HepG2 (cell line): ENCODE results near the gene ALCAM. TPM values are rescaled to one million over a fixed set of nuclear protein-coding genes. Genes with fewer than 3 reads are reported as not detected.
A peak's percentile ranks its signal among the peaks of the same experiment; 100 is the strongest.

Experiments
- ARNT2 ChIP-seq: sonication (generic); formaldehyde crosslinking; IDR thresholded peaks from 2 replicates; pipeline ENCODE4 v1.8.0; 2022; ENCODE audit warnings: mild to moderate bottlenecking, low read depth, missing genetic modification reagents, moderate library complexity
- BRCA1 ChIP-seq: sonication (generic); formaldehyde crosslinking; IDR thresholded peaks from 2 replicates; pipeline ENCODE4 v1.4.0; 2020; ENCODE audit warnings: missing genetic modification reagents
- EZH2 ChIP-seq: conservative IDR thresholded peaks from 2 replicates; pipeline ENCODE4 v1.6.1; 2012; ENCODE audit warnings: mild to moderate bottlenecking, low read depth, low read length, moderate library complexity
- GATAD2A ChIP-seq: IDR thresholded peaks from 2 replicates; pipeline ENCODE4 v1.6.1; 2016
- RXRA ChIP-seq: sonication (generic); formaldehyde crosslinking; IDR thresholded peaks from 2 replicates; pipeline ENCODE4 v1.5.1; 2020; ENCODE audit warnings: missing genetic modification reagents
- ZBTB8A ChIP-seq: sonication (generic); formaldehyde crosslinking; IDR thresholded peaks from 2 replicates; pipeline ENCODE4 v1.4.0; 2020; ENCODE audit warnings: mild to moderate bottlenecking, low read depth, missing genetic modification reagents, borderline replicate concordance
- ZFP1 ChIP-seq: IDR thresholded peaks from 2 replicates; pipeline ENCODE4 v1.6.1; 2016
- ZKSCAN1 ChIP-seq: fragments of 150-350 bp; IDR thresholded peaks from 2 replicates; pipeline ENCODE4 v1.6.1; 2014; ENCODE audit warnings: low read length
- ZNF282 ChIP-seq: fragments of 450-650 bp; IDR thresholded peaks from 2 replicates; pipeline ENCODE4 v1.6.1; 2018; ENCODE audit not compliant: partially characterized antibody
- ZNF441 ChIP-seq: sonication (generic); formaldehyde crosslinking; IDR thresholded peaks from 2 replicates; pipeline ENCODE4 v1.7.0; 2021; ENCODE audit warnings: missing genetic modification reagents, borderline replicate concordance
- ZNF501 ChIP-seq: sonication (generic); formaldehyde crosslinking; IDR thresholded peaks from 2 replicates; pipeline ENCODE4 v1.5.1; 2020; ENCODE audit warnings: mild to moderate bottlenecking, moderate library complexity, missing genetic modification reagents
- polyA plus RNA-seq, 8 experiments: library from polyadenylated mRNA; depleted of rRNA in 3 of 8; stranded (reverse) in 7 of 8; unstranded in 1 of 8; fragments of >200 nt; fragmentation: Illumina TruSeq in 4 of 8; extraction: Trizol in 4 of 8; gene quantifications; 2 replicates each; pipeline versions ENCODE4 v1.2.1 to v1.2.3, GENCODE V29; 2011 to 2016; ENCODE audit warnings: low read depth in 4 of 8, missing spikeins in 1 of 8, mixed read lengths in 1 of 8; ENCODE audit not compliant: insufficient read depth in 1 of 8
- total RNA-seq, 5 experiments: library from RNA; depleted of rRNA; stranded (reverse); fragments of >200 nt; fragmentation: Illumina TruSeq; extraction: Trizol; gene quantifications; 2 replicates each; pipeline ENCODE4 v1.2.3, GENCODE V29; 2016; ENCODE audit warnings: low read depth in 1 of 5
- TF ChIP-seq, protein P1 (sequence below): sonication (generic); formaldehyde crosslinking; IDR thresholded peaks from 2 replicates; pipeline ENCODE4 v1.5.1; 2020; ENCODE audit warnings: mild to moderate bottlenecking, missing genetic modification reagents, borderline replicate concordance
- TF ChIP-seq, protein P2 (sequence below): sonication (generic); formaldehyde crosslinking; conservative IDR thresholded peaks from 2 replicates; pipeline ENCODE4 v1.4.0; 2020; ENCODE audit warnings: missing genetic modification reagents
- TF ChIP-seq, protein P3 (sequence below): sonication (generic); formaldehyde crosslinking; IDR thresholded peaks from 2 replicates; pipeline ENCODE4 v1.8.1; 2023; ENCODE audit warnings: mild to moderate bottlenecking, inconsistent platforms, moderate library complexity, missing genetic modification reagents, borderline replicate concordance
- TF ChIP-seq, protein P4 (sequence below): IDR thresholded peaks from 2 replicates; pipeline ENCODE4 v1.6.1; 2016
- TF ChIP-seq, protein P5 (sequence below): sonication (generic); formaldehyde crosslinking; IDR thresholded peaks from 2 replicates; pipeline ENCODE4 v1.5.1; 2020; ENCODE audit warnings: mild to moderate bottlenecking, missing genetic modification reagents

ALCAM gene
- total and polyA plus RNA-seq, 2 of the 13 experiments (the other 11 are each of a cell fraction or from before 2014, with no cell fraction given): 26.0 to 33.1 TPM

DNA sequence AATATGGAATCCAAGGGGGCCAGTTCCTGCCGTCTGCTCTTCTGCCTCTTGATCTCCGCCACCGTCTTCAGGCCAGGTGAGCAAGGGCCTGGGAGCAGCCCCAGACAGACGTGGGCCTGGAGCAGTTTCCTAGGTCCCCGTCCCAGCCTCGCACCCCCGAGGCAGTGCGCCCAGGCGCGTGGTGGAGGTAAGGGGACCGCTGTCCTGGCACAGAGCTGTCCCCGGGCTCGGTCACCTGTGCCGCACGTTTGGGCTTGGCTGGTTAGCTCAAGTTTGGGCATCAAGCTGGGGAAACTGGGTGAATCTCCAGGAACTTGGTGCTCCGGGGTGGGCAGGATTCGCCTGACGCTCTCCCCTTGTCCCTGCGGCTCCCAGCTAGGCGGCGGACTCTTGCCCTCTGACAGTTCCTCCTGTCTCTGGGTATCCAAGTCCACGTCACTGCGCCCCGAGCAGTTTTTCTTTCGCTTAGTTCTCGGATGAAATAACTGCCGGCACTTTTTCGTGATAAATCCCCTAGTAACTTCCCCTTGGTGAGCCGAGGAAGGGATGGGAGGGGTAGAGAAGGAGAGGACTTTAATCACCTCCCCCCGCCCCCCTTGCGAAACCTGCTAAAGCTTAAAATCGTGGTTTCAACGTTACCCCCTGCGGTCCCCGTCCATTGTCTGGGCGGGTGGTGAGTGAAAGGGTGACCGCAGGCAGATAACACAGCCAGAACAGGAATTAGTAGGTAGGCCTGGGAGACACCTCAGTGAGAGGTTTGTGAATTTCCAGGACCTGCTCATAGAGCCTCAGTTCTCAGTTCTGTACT is 901 bp downstream of the ALCAM start (continued):
- TF ChIP-seq, protein P1, sequence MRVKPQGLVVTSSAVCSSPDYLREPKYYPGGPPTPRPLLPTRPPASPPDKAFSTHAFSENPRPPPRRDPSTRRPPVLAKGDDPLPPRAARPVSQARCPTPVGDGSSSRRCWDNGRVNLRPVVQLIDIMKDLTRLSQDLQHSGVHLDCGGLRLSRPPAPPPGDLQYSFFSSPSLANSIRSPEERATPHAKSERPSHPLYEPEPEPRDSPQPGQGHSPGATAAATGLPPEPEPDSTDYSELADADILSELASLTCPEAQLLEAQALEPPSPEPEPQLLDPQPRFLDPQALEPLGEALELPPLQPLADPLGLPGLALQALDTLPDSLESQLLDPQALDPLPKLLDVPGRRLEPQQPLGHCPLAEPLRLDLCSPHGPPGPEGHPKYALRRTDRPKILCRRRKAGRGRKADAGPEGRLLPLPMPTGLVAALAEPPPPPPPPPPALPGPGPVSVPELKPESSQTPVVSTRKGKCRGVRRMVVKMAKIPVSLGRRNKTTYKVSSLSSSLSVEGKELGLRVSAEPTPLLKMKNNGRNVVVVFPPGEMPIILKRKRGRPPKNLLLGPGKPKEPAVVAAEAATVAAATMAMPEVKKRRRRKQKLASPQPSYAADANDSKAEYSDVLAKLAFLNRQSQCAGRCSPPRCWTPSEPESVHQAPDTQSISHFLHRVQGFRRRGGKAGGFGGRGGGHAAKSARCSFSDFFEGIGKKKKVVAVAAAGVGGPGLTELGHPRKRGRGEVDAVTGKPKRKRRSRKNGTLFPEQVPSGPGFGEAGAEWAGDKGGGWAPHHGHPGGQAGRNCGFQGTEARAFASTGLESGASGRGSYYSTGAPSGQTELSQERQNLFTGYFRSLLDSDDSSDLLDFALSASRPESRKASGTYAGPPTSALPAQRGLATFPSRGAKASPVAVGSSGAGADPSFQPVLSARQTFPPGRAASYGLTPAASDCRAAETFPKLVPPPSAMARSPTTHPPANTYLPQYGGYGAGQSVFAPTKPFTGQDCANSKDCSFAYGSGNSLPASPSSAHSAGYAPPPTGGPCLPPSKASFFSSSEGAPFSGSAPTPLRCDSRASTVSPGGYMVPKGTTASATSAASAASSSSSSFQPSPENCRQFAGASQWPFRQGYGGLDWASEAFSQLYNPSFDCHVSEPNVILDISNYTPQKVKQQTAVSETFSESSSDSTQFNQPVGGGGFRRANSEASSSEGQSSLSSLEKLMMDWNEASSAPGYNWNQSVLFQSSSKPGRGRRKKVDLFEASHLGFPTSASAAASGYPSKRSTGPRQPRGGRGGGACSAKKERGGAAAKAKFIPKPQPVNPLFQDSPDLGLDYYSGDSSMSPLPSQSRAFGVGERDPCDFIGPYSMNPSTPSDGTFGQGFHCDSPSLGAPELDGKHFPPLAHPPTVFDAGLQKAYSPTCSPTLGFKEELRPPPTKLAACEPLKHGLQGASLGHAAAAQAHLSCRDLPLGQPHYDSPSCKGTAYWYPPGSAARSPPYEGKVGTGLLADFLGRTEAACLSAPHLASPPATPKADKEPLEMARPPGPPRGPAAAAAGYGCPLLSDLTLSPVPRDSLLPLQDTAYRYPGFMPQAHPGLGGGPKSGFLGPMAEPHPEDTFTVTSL (CRISPR knock-in tag): peak; percentile 44; the same call in 1 of the 2 replicates
- no peak for TF ChIP-seq RXRA
- no peak for TF ChIP-seq ZFP1
- TF ChIP-seq EZH2: no peak
- no peak for TF ChIP-seq GATAD2A
- no peak; the same call in 1 of the 2 replicates for TF ChIP-seq ARNT2
- TF ChIP-seq ZKSCAN1: no peak
- TF ChIP-seq BRCA1 (CRISPR knock-in tag): no peak
- no peak for TF ChIP-seq ZBTB8A
- TF ChIP-seq, protein P2, sequence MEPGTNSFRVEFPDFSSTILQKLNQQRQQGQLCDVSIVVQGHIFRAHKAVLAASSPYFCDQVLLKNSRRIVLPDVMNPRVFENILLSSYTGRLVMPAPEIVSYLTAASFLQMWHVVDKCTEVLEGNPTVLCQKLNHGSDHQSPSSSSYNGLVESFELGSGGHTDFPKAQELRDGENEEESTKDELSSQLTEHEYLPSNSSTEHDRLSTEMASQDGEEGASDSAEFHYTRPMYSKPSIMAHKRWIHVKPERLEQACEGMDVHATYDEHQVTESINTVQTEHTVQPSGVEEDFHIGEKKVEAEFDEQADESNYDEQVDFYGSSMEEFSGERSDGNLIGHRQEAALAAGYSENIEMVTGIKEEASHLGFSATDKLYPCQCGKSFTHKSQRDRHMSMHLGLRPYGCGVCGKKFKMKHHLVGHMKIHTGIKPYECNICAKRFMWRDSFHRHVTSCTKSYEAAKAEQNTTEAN: peak; percentile 55; the same call in 1 of the 2 replicates
- TF ChIP-seq, protein P3, sequence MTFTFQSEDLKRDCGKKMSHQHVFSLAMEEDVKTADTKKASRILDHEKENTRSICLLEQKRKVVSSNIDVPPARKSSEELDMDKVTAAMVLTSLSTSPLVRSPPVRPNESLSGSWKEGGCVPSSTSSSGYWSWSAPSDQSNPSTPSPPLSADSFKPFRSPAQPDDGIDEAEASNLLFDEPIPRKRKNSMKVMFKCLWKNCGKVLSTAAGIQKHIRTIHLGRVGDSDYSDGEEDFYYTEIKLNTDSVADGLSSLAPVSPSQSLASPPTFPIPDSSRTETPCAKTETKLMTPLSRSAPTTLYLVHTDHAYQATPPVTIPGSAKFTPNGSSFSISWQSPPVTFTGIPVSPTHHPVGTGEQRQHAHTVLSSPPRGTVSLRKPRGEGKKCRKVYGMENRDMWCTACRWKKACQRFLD (CRISPR knock-in tag): no peak
- TF ChIP-seq ZNF282: no peak
- TF ChIP-seq, protein P4, sequence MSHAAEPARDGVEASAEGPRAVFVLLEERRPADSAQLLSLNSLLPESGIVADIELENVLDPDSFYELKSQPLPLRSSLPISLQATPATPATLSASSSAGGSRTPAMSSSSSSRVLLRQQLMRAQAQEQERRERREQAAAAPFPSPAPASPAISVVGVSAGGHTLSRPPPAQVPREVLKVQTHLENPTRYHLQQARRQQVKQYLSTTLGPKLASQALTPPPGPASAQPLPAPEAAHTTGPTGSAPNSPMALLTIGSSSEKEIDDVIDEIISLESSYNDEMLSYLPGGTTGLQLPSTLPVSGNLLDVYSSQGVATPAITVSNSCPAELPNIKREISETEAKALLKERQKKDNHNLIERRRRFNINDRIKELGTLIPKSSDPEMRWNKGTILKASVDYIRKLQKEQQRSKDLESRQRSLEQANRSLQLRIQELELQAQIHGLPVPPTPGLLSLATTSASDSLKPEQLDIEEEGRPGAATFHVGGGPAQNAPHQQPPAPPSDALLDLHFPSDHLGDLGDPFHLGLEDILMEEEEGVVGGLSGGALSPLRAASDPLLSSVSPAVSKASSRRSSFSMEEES: no peak
- TF ChIP-seq, protein P5, sequence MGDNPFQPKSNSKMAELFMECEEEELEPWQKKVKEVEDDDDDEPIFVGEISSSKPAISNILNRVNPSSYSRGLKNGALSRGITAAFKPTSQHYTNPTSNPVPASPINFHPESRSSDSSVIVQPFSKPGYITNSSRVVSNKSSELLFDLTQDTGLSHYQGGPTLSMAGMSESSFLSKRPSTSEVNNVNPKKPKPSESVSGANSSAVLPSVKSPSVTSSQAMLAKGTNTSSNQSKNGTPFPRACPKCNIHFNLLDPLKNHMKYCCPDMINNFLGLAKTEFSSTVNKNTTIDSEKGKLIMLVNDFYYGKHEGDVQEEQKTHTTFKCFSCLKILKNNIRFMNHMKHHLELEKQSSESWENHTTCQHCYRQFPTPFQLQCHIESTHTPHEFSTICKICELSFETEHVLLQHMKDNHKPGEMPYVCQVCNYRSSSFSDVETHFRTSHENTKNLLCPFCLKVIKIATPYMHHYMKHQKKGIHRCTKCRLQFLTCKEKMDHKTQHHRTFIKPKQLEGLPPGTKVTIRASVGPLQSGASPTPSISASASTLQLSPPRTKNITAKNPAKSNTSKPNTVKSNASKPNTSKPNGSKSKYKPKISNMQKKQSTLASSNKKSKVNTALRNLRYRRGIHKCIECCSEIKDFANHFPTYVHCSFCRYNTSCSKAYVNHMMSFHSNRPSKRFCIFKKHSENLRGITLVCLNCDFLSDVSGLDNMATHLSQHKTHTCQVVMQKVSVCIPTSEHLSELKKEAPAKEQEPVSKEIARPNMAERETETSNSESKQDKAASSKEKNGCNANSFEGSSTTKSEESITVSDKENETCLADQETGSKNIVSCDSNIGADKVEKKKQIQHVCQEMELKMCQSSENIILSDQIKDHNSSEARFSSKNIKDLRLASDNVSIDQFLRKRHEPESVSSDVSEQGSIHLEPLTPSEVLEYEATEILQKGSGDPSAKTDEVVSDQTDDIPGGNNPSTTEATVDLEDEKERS (CRISPR knock-in tag): peak; percentile 10; the same call in 1 of the 2 replicates
- TF ChIP-seq ZNF501 (CRISPR knock-in tag): no peak
- TF ChIP-seq ZNF441 (CRISPR knock-in tag): 0 out of 2 replicates have a peak, but pooled peaks have one; percentile 12
